Inferior parietal cortex (tissue), 1 donor: Measurements from ENCODE around the gene TP53RK.

Experiments
- DNase-seq: peaks from one replicate; pipeline ENCODE4 v3.0.0-alpha.2; 2016; ENCODE audit errors: extremely low spot score

The TP53RK gene

DNA sequence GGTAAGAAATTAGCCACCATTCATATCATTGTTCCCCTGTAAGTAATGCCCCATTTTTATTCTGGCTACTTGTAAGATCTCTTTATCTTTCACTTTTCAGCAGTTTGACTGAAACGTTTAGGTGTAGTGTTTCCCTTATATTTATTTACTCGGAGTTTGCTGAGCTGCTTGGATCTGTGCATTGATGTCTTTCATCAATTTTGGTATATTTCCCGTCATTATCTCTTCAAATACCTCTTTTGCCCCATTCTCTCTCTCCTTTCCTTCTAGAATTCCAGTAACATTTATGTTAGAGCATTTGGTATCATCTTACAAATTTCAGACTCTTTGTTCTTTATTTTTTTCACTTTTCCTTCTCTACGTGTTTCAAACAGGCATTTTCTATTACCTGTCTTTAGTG lies 28.8 kb downstream of the TP53RK start:
- no peak for DNase-seq

DNA sequence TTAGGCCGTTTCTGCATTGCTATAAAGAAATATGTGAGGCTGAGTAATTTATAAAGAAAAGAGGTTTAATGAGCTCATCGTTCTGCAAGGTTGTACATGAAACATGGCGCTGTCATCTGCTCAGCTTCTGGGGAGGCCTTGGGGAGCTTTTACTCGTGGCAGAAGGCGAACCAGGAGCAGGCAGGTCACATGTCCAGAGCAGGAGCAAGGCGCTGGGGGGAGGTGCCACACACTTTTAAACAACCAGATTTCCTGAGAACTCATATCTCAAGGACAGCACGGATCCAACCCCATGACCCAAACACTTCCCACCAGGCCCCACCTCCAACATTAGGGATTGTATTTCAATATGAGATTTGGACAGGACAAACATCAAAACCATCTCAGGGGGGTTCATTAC lies 31.6 kb downstream of the TP53RK start:
- DNase-seq = no peak

DNA sequence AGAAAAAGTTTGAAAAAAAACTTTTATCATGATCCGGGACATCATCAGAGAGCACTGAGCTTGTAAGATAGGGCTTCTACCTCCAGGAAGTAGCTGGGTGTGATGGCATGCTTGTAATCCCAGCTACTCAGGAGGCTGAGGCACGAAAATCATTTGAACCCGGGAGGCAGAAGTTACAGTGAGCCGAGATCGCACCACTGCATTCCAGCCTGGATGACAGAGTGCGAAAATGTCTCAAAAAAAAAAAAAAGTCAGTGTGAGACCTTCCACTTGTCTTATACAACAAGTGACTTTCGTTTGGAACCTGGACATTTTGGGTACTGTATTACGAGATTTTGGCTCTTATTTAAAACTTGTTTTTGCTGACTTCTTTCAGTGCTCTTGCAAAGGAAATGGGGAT lies 32.1 kb downstream of the TP53RK start:
- DNase-seq = no peak

DNA sequence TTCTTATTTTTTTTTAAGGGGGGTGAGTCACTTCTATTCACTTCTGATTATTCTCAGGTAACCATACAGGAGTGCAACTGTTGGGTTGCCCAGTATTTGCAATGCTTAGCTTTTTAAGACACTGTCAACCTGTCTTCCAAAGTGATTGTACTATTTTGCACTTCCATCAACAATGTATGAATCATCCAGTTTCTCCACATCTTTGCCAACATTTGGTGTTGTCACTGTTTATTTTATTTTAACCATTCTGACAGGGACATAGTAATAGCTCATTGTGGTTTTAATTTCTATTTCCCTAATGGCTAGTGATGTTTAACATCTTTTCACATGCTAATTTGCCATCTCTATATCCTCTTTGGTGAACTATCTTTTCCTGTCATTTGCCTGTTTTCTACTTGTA lies 36.5 kb downstream of the TP53RK start:
- DNase-seq = no peak

DNA sequence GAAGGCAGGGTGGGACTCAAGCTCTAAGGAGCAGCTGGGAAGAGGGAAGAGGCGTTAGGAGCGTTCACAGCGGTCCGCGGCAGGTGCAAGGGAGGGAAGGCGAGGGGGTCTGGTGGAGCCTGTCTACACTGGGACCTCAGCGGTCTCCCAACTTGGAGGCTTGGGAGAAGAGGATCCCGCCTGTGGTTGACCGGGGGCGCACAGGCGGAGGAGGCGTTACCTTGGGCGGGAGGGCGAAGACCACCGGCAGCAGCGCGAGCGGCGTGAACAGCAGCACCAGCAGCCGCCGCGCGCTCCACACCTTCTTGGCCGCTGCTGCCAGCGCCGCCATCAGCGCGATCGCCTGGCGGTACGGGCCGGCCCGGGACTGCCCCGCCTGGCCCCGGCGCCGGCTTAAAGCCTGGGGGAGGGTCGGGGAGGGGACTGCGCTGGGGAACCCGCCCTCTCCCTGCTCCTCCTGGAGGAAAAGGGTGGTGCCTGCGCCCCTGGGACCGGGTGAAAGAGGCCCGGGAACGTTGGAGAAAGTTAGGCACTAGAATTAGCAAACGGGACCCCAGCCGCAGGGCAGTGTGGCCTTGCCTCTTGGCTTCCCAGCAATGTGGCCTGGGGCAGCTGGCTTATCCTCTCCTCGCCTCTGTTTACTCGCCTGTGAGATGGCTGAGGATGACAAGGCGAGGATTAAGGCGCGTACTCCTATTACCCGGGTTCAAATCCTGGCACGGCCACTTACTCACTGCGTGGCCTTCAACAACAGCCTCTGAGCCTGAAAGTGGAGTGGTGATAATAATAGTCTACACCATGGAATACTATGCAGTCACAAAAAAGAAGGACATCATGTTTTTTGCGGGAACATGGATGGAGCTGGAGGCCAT lies 37.9 kb downstream of the TP53RK start, which contains the start of gene SLC13A3:
Gene SLC13A3, minus strand, starts transcription at position 369 of the 872 bp plus-strand sequence. Its CDS starts 38 bp downstream, at position 331.
- no peak for DNase-seq

DNA sequence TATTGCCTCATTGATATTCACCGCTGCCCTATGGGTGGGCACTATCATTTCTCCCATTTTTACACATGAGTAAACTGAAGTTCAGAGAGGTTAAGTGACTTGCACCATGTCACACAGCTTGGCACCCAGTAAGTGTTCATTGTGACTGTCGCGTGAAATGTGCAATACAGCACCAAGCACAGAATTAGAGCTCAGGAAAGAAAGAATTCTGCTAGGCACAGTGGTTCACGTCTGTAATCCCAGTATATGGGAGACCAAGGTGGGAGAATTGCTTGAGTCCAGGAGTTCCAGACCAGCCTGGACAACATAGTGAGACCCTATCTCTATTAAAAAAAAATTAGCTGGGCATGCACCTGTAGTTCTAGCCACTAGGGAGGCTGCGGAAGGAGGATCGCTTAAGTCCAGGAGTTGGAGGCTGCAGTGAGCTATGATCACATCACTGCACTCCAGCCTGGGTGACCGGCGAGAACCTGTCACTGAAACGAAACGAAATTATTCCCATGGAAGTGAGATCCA lies 38.6 kb downstream of the TP53RK start:
- no peak for DNase-seq

DNA sequence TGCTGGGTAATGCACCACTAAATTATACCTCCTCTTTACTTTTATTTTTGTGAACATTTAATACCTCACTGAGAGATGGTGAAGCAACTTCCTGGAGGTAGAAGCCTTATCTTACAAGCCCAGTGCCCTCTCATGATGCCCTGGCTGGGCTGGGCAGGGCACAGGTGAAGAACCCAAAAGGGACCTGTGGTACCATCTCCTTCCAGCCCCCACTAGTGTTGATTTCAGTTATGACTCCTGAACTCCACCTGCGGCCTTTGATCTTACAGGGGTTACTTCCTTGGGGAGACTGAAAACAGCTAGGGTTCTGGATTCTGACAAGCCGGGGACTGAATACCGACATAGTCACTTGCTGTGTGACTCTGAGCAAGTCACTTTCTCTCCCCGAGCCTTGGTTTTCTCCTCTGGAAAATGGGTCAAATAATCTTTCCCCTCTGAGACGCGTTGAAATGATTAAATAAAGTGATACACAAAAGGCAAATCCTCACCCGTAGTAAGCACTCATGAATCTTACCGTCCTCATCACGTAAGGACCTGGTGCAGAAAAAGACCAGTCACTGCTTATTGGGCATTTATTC lies 39.2 kb downstream of the TP53RK start:
- DNase-seq = no peak

DNA sequence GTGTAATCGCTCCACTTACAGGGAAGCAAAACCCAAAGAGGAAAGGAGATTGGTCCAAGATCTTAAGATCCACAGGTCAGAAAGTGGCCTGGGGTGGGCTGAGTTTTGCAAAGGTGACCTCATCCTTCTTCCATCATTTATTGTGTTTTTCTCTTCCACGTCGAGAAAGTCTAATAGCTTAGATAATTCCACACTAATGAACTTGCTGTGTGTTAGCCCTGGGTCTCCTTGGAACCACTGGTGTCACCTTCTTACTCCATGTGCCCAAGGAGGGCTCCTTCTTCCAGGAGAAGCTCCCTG lies 39.6 kb downstream of the TP53RK start:
- DNase-seq = no peak

DNA sequence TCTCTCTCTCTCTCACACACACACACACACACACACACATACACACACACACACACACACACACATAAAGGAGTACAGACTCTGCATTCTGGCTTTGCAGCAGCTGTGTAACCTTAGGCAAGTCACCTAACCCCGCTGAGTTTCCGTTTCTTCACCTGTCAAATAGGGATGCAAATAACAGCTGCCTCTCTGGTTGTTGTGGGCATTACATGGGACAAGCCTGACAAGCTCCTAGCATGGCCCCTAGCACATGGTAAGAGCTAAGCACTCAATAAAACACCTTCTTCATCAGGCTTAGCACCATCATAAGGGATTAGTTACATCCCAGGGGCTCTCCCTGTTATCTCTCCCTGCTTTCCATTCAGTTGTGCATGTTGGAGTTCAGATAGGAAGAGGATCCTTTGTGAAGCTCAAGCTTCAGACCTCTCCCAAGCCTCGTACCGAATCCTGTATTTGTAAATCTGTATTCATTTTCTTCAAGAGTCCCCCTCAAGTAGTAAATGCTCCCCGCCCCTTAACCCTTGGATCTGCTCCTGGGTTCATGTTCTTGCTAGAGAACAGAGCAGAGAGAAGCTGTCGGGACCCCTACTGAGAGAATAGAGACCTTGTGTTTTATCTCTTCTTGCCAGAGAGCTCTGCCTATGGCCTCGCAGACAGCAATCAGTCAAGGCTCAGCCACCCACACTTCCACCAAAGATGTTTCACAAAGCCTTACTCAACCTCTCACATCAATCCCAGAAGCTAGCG lies 40.2 kb downstream of the TP53RK start:
- DNase-seq = peak; percentile 32

DNA sequence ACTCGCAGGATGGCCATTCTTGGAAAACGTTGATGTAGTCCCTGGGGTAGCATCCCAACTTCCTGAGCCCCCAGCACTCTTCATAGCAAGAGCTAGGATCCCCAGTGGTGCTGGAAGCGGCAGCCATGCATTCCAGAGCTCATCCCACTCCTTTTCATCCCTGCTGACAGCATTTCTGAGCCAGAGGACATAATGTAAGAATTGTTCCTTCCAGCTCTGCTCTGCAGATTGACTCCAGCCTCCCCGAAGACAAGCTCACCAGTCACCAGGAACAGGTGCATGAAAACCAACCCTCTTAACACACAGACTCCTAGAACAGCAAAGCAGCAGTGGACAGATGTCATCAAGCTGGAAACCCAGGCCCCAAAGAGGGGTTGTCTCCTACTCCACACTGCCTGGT lies 41.8 kb downstream of the TP53RK start:
- DNase-seq = peak; percentile 33

DNA sequence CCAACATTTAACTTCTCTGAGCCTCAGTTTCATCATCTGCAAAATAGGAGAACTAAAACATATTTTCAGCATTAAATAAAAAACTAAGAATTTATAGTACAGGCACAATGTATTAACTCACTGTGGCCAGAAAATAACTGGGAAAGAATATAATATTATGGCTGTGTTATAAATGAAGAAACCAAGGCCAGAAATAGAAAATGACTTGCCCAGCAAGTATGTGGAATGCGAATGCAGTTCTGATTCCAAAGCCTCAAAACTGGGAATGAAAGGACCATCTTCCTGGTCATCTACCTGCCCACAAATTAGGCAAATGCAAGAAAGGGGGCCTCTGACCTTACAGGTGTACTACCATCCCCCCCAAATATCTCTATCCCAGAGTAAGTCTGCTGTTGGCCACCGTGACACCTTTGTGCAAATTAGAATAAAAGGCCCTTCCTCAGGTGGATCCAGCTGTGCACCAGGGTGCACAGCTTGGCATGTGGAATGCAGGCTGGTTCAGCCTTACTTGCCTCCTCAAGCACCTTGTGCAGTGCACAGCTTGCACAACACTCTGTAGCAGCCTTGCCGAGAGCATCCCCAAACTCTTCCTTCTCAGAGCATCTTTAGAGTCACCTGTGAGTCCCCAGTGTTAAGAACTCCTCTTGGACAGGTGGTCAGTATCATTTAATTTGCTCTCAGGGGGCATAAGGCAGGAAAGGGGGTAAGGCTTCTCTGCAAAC lies 42.4 kb downstream of the TP53RK start:
- DNase-seq = no peak

DNA sequence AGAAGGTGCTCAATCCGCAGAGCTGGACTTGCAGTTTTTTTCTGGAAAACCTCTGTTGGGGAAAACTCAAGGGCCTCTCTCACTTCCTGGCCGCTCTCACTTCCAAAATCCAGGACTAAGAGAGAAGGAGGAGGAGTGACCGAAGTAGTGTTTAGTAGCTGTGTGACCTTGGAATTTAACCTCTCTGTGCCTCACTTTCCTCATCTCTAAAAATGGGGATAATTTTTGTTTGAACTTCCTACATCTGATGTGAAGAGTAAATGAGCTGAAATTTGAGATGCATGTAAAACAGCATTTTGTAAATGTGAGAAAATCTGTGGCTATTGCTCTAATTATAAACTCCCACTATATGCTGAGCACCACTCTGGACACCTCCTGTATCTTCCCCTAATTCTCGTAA lies 43.1 kb downstream of the TP53RK start:
- no peak for DNase-seq

DNA sequence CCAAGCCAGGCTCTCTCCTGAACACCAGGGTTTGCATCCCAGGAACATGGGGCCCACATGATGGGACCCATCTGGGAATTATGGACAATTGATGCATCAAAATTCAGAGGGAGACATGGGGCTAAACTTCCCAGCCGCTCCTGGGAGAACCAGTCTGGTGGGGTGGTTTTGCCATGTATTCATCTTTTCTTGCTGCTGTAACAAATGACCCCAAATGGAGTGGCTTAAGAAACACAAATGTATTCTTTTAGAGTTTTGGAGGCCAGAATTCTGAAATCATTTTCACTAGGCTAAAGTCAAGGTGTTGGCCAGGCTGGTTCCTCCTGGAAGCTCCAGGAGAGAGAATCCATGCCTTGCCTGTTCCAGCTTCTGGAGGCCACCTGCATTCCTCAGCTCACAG lies 44.5 kb downstream of the TP53RK start:
- no peak for DNase-seq

DNA sequence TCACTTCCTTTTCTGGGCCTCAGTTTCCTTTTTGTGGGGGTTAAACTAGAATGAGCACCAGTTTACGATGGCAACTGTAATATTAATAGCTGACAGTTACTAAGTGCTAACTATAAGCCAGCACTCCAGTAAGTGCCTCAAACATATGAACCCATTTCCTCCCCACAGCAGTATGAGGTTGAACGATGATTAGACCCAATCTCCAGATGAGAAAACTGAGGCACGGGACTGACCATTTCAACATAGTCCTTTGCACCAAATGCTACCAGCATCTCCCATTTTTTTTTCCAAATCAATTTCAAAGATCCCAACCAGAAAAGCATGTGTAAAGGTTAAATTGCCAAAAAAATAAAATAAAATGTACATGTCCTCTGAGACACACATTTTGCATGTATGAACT lies 45.1 kb downstream of the TP53RK start:
- DNase-seq = no peak

DNA sequence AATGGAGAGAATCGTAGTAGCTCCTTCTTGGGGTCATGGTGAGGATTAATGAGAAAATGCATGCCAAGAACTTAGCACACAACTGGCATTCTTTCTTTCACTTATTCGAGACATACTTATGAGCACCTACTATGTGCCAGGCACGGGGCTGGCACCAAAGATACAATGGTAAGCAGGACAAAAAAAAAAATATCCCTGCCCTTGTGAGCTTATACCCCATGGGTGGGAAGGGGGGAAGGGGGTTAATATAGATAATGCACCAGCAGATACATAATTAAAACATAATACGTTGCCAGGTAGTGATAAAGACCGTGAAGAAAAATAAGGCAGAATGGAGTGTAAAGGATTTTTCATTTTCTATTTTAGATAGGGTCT lies 46.3 kb downstream of the TP53RK start:
- no peak for DNase-seq

DNA sequence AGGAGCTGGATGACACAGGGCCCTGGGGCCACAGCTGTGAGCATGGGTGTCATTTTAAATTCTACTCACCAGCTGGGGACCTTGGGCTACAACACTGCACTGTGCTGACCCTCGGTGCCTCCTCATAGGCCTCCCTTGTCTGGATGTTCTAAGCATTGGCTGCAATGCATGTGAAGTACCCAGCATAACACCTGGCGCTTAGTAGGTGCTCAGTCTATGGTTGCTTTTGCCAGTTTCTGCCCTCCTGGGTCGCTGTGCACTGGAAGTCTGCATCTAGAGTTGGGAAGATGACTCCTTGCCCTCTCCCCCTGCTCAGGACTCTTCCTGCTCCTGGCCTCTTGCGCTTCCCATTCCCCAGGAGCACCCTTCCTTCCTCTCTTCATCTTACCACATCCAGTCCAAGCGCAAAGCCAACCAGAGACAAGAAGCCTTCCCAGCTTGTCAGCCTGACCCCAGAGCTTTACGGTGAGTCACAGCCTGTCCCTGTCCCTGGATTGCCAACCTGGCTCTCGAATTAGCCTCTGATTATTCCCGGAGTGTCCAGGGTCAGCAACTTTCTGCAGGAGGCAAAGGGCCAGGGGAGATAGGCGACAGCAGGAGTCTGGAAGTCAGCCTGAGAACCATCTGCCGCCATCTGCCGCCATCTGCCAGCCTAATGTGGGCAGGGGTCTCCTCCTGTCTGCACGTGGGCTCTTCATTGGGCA lies 46.8 kb downstream of the TP53RK start:
- DNase-seq = no peak

DNA sequence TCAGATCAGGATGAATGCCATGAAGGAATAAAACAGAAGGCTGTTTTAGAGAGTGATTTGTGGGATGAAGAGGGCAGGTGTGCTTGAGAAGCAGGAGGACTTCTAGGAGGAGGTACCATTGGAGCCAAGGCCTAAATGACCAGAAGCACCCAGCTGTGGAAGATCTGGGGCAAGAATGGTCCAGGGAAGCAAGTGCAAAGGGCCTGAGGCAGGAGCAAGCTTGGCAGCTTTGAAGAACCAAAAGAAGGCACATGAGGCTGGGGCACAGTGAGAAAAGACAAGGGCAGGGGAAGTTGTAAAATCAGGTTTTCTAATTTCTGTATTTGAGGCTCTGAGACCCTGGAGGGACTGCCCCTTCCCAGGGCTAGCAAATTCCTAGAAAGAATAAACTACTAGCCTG lies 47.8 kb downstream of the TP53RK start:
- DNase-seq = no peak

DNA sequence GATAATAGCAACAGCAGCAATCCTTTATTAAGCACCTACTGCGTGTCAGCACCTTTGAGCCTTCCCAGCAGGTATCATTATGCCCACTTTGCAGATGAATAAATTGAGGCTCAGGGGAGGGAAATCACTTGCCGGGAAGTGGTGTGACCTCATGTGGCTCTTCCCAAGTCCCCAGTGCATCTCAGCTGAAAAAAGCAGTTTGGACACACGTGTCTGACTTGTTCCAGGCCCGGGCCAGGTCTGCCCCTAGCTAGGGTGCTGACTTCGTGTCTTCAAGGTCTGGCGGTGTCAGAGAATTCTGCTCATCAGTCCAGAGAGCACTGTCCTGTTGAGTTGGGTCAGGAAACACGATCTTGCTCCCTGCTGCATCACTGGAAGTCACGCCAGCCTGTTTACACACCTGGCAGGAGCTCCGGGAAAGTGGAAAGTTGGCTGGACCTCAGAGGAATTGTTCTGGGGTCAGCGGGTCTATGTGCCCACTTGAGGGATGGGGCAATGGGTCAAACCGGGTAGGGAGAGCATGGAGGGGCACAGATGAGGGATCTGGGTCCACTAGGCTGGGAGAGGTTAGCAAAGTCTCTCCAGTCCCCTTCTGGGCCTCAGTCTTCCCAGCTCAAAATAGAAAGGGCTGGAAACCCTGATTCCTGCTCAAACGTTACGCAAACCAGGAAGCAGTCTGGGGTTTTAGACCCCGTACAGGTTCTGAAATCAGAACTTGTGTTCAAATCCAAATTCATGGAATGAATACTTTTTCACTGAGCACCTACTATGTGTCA lies 48.5 kb downstream of the TP53RK start:
- no peak for DNase-seq

DNA sequence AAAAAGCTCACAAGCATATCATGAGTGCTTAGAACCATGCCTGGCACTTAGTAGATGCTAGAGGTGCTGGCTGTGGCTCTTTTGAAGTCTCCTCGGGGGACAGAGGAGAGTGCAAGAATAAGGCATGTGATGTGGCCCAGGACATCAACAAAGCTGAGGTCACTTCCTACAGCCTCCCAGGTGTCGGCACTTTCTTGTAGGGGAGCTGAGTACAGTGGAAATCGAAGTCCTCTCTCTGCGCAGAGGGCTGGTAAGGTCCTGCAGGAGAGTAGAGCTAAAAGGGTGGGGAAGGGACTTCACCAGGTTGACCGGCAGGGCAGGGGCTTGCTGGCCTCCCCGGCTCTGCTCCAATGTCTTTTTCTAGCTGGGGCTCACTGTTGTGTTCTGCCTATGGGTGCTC lies 49.2 kb downstream of the TP53RK start:
- DNase-seq = no peak

DNA sequence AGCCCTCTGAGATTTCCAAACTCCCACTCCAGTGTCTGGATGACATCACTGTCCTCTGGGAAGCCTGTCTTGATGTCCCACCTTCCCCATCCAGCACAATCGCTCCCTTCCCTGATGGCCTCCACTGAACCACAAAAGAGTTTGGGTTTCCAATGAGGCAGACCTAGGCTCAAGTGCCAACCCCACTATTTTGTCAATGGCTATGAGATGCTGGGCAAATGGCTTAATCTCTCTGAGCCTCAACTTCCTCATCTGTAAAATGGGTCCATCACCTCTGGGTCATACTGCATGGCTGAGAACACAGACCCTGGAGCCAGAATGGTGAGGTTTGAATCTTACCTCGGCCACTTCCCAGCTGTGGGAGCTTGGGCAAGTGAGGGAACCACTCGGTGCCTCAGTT lies 49.7 kb downstream of the TP53RK start:
- no peak for DNase-seq

DNA sequence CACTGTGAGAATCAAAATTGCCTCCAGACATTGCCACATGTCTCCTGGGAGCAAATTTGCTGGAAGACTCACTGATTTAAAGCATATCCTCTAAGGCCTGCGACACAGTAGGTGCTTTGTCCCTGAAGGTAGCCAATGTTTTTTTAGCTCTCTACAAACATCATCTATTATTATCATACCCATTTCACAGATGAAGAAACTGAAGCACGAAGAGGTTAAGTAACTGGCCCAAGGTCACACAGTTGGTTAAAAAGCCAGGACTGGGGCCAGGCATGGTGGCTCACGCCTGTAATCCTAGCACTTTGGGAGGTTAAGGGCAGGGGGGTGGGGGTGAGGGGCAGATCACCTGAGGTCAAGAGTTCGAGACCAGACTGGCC lies 50.4 kb downstream of the TP53RK start:
- no peak for DNase-seq
